ENCODE measurements around the gene ATP6V0B.

ATP6V0B gene

GRCh38 chr1:43974443-43975248 is at the start of gene ATP6V0B:
TSS of gene ATP6V0B (plus strand) at chr1:43974960. CDS start at chr1:43975041, 81 bp downstream.
- Histone ChIP-seq H3K4me3 (ENCODE audit: low read length) (peak within 1 kb of the TSS; percentile 87), H2AFZ (ENCODE audit: low read depth, low read length) (peak within 1 kb of the TSS; percentile 82), H4K20me1 (ENCODE audit: insufficient read depth, low read length) (peaks cover 4% of the 10 kb centered on the region; the same call in 1 of the 2 replicates), H3K4me2 (ENCODE audit: low read length) (peak within 1 kb of the TSS; percentile 97), H3K27ac (ENCODE audit: low read length) (peak within 1 kb of the TSS; percentile 66), H3K27me3 (ENCODE audit: low read depth, low read length) (no peaks in the 10 kb centered on the region), H3K9ac (ENCODE audit: low read length) (peak within 1 kb of the TSS; percentile 89), H3K9me3 (ENCODE audit: insufficient read depth, low read length) (no peaks in the 10 kb centered on the region), H3K79me2 (ENCODE audit: low read length) (peaks cover 65% of the 10 kb centered on the region), H3K36me3 (replicated peaks; ENCODE audit: low read depth, low read length) (peaks cover 20% of the 10 kb centered on the region), H3K4me1 (ENCODE audit: low read length) (peaks cover 28% of the 10 kb centered on the region)
- TF ChIP-seq CTCF (IDR thresholded peaks at IDR 0.05; ENCODE audit: low read depth, low read length) (no peak), EZH2phosphoT487 (IDR thresholded peaks at IDR 0.05; ENCODE audit: low read depth) (no peak)

DNA sequence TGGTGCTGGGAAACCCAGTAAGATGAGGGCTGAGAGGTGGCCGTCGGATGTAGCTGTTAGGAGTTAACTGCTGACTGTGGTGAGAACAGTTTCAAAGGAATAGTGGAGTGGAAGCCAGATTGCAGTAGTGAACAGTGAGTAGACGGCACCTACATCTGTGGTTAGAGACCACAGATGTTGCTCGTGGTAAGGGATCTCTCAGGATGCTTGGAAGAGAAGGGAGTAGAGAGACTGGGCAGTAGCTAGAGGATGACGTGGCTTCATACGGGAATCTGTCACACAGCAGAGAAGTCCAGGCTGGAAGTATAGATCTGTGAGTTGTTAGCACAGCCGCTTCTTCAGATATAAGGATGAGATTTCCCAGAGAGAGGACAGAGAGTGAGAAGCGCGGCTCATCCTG is 48.9 kb upstream of the ATP6V0B start:
- H3K4me1 ChIP-seq (ENCODE audit: low read length), result no peaks in the 10 kb centered on the region
- H3K9me3 ChIP-seq (ENCODE audit: insufficient read depth, low read length), result no peaks in the 10 kb centered on the region
- H3K27ac ChIP-seq (ENCODE audit: low read length), result no peak overlapping the region
- no peaks in the 10 kb centered on the region for H3K27me3 ChIP-seq (ENCODE audit: low read depth, low read length)
- H3K36me3 ChIP-seq (replicated peaks; ENCODE audit: low read depth, low read length), result no peaks in the 10 kb centered on the region
- H2AFZ ChIP-seq (ENCODE audit: low read depth, low read length), result no peak overlapping the region
- H3K4me3 ChIP-seq (ENCODE audit: low read length), result no peak overlapping the region
- H3K9ac ChIP-seq (ENCODE audit: low read length), result no peak overlapping the region
- H3K79me2 ChIP-seq (ENCODE audit: low read length), result no peaks in the 10 kb centered on the region
- H3K4me2 ChIP-seq (ENCODE audit: low read length), result no peak overlapping the region
- no peak for TF ChIP-seq EZH2phosphoT487 (IDR thresholded peaks at IDR 0.05; ENCODE audit: low read depth)
- H4K20me1 ChIP-seq (ENCODE audit: insufficient read depth, low read length), result no peaks in the 10 kb centered on the region

DNA sequence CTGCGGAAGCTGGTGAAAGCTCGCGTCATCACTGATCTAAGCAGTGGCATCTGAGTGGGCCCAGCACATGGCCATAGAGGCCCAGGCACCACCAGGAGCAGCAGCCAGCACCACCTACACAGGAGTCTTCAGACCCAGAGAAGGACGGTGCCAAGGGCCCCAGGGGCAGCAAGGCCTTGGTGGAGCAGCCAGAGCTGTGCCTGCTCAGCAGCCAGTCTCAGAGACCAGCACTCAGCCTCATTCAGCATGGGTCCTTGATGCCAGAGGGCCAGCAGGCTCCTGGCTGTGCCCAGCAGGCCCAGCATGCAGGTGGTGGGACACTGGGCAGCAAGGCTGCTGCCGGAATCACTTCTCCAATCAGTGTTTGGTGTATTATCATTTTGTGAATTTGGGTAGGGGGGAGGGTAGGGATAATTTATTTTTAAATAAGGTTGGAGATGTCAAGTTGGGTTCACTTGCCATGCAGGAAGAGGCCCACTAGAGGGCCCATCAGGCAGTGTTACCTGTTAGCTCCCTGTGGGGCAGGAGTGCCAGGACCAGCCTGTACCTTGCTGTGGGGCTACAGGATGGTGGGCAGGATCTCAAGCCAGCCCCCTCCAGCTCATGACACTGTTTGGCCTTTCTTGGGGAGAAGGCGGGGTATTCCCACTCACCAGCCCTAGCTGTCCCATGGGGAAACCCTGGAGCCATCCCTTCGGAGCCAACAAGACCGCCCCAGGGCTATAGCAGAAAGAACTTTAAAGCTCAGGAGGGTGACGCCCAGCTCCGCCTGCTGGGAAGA is 44.4 kb upstream of the ATP6V0B start:
- H3K4me1 ChIP-seq (ENCODE audit: low read length), result no peaks in the 10 kb centered on the region
- TF ChIP-seq CTCF (IDR thresholded peaks at IDR 0.05; ENCODE audit: low read depth, low read length) (peak; percentile 45), EZH2phosphoT487 (IDR thresholded peaks at IDR 0.05; ENCODE audit: low read depth) (no peak)
- no peaks in the 10 kb centered on the region for H4K20me1 ChIP-seq (ENCODE audit: insufficient read depth, low read length)
- no peak overlapping the region for H3K4me2 ChIP-seq (ENCODE audit: low read length)
- H3K79me2 ChIP-seq (ENCODE audit: low read length), result no peaks in the 10 kb centered on the region
- H3K4me3 ChIP-seq (ENCODE audit: low read length), result no peak overlapping the region
- no peaks in the 10 kb centered on the region for H3K36me3 ChIP-seq (replicated peaks; ENCODE audit: low read depth, low read length)
- H3K27ac ChIP-seq (ENCODE audit: low read length), result no peak overlapping the region
- H3K9ac ChIP-seq (ENCODE audit: low read length), result no peak overlapping the region
- H2AFZ ChIP-seq (ENCODE audit: low read depth, low read length), result no peak overlapping the region
- no peaks in the 10 kb centered on the region for H3K27me3 ChIP-seq (ENCODE audit: low read depth, low read length)
- H3K9me3 ChIP-seq (ENCODE audit: insufficient read depth, low read length), result no peaks in the 10 kb centered on the region

DNA sequence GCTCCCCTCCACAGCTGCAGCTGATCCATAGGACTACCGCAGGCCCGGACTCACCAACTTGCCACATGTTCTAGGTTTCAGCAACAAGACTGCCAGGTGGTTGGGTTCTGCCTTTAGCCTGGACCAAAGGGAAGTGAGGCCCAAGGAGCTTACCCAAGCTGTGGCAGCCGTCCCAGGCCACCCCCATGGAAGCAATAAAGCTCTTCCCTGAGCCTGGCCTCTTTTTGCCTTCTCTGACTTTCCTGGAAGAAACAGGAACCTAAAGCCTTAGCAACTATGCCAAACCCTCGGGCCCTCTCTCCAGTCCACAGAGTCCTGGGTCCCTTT is 43.8 kb upstream of the ATP6V0B start:
- H3K4me1 ChIP-seq (ENCODE audit: low read length), result no peaks in the 10 kb centered on the region
- H3K9me3 ChIP-seq (ENCODE audit: insufficient read depth, low read length), result no peaks in the 10 kb centered on the region
- H4K20me1 ChIP-seq (ENCODE audit: insufficient read depth, low read length), result no peaks in the 10 kb centered on the region
- no peaks in the 10 kb centered on the region for H3K27me3 ChIP-seq (ENCODE audit: low read depth, low read length)
- H2AFZ ChIP-seq (ENCODE audit: low read depth, low read length), result no peak overlapping the region
- H3K36me3 ChIP-seq (replicated peaks; ENCODE audit: low read depth, low read length), result no peaks in the 10 kb centered on the region
- no peak overlapping the region for H3K27ac ChIP-seq (ENCODE audit: low read length)
- H3K4me3 ChIP-seq (ENCODE audit: low read length), result no peak overlapping the region
- TF ChIP-seq CTCF (IDR thresholded peaks at IDR 0.05; ENCODE audit: low read depth, low read length) (no peak), EZH2phosphoT487 (IDR thresholded peaks at IDR 0.05; ENCODE audit: low read depth) (no peak)
- H3K9ac ChIP-seq (ENCODE audit: low read length), result no peak overlapping the region
- H3K4me2 ChIP-seq (ENCODE audit: low read length), result no peak overlapping the region
- no peaks in the 10 kb centered on the region for H3K79me2 ChIP-seq (ENCODE audit: low read length)
